HG03060 (cell line): Measurements from ENCODE around the gene CX3CL1.
"Not testable (repeated sequence)": the region's sequence is repeated elsewhere in the genome, so short reads cannot be mapped to it uniquely, and the experiment has no call there.

ENCODE experiments used
- ATAC-seq: cut with Tn5 transposase; IDR thresholded peaks from one replicate; pipeline ENCODE4 v1.9.1; 2021; ENCODE audit warnings: low read depth, moderate number of reproducible peaks; ENCODE audit not compliant: unreplicated experiment

CX3CL1 gene

GRCh38 chr16:57381791-57382534 is 9.7 kb downstream of the CX3CL1 start:
- no peak for ATAC-seq

- no peak for ATAC-seq
Observed at GRCh38 chr16:57382535-57383275, 10.4 kb downstream of the CX3CL1 start.

GRCh38 chr16:57383276-57384247 is 11.3 kb downstream of the CX3CL1 start:
- ATAC-seq, result no peak

- no peak for ATAC-seq
Observed at GRCh38 chr16:57384248-57385070, 12.2 kb downstream of the CX3CL1 start.

GRCh38 chr16:57385083-57385482 is 12.8 kb downstream of the CX3CL1 start:
- no peak for ATAC-seq

- no peak for ATAC-seq
Observed at GRCh38 chr16:57386381-57386951, 14.2 kb downstream of the CX3CL1 start.

- no peak for ATAC-seq
Observed at GRCh38 chr16:57387598-57388354, 15.5 kb downstream of the CX3CL1 start.

GRCh38 chr16:57388359-57389086 is 16.2 kb downstream of the CX3CL1 start:
- no peak for ATAC-seq

- ATAC-seq, result no peak
Observed at GRCh38 chr16:57389087-57389468, 16.8 kb downstream of the CX3CL1 start.

- no peak for ATAC-seq
Observed at GRCh38 chr16:57390636-57391295, 18.5 kb downstream of the CX3CL1 start.

GRCh38 chr16:57391300-57391699 is 19.0 kb downstream of the CX3CL1 start:
- ATAC-seq, result no peak

GRCh38 chr16:57391708-57392107 is 19.4 kb downstream of the CX3CL1 start:
- ATAC-seq, result no peak

GRCh38 chr16:57392694-57393093 is 20.4 kb downstream of the CX3CL1 start:
- no peak for ATAC-seq

- ATAC-seq, result no peak
Observed at GRCh38 chr16:57394444-57394843, 22.2 kb downstream of the CX3CL1 start.

- ATAC-seq, result no peak
Observed at GRCh38 chr16:57395026-57395425, 22.7 kb downstream of the CX3CL1 start.

- ATAC-seq, result no peak
Observed at GRCh38 chr16:57396786-57397185, 24.5 kb downstream of the CX3CL1 start.

GRCh38 chr16:57397493-57397892 is 25.2 kb downstream of the CX3CL1 start:
- ATAC-seq, result not testable (repeated sequence)
